ENCODE results near the gene ZNF668.

Gene ZNF668

DNA sequence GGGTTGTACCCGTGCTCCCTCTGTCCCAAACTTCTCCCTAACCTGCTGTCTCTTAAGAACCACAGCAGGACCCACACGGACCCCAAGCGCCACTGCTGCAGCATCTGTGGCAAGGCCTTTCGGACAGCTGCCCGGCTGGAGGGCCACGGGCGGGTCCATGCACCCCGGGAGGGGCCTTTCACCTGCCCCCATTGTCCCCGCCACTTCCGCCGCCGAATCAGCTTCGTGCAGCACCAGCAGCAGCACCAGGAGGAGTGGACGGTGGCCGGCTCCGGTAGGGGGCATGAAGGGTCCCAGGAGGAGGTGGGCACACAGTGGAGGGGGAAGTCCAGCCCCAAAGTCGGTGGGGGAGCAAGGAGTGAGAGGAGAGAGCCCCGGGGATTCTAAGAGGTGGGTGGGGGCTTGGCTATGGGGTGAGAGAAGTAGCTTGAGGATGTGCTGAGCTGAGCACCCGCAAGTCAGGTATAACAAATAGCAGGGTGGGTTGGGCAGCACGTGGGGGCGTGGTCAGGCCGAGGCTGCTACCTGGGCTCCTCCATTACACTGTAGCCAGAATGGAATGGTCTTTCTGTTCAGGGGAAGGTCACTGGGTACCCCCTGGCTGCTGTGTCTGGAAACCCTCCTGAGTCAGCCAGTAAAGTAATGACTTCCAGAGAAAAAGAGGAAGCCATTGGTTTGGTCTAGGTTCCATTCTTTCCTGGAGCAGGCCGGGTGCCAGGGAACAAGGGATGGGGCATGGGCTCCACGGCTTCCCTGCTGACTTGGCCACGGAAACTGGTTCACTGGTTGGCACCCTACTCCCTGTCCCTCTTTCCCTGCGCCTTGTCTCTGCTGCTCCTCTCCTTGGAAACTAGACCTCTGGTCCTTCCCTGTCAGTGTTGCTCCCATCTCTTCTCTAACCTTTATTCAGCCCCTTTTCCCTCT is 7.7 kb upstream of the ZNF668 start:
- DNase-seq (ENCODE audit: low spot score): no peak

- no peak for DNase-seq (ENCODE audit: low spot score)
Measured at GRCh38 chr16:31080756-31081419, 6.8 kb upstream of the ZNF668 start.

GRCh38 chr16:31080035-31080629 is 6.1 kb upstream of the ZNF668 start:
- DNase-seq (ENCODE audit: low spot score): no peak

DNA sequence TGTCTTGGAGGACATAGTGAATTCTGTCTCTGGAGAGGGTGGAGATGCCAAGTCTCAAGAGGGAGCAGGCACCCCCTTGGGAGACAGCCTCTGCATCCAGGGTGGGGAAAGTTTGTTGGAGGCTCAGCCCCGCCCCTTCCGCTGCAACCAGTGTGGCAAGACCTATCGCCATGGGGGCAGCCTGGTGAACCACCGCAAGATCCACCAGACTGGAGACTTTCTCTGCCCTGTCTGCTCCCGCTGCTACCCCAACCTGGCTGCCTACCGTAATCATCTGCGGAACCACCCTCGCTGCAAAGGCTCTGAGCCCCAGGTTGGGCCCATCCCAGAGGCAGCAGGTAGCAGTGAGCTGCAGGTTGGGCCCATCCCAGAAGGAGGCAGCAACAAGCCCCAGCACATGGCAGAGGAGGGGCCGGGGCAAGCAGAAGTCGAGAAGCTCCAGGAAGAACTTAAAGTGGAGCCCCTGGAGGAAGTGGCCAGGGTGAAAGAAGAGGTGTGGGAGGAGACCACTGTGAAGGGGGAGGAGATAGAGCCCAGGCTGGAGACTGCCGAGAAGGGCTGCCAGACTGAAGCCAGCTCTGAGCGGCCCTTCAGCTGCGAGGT is 5.4 kb upstream of the ZNF668 start:
- DNase-seq (ENCODE audit: low spot score): no peak

DNA sequence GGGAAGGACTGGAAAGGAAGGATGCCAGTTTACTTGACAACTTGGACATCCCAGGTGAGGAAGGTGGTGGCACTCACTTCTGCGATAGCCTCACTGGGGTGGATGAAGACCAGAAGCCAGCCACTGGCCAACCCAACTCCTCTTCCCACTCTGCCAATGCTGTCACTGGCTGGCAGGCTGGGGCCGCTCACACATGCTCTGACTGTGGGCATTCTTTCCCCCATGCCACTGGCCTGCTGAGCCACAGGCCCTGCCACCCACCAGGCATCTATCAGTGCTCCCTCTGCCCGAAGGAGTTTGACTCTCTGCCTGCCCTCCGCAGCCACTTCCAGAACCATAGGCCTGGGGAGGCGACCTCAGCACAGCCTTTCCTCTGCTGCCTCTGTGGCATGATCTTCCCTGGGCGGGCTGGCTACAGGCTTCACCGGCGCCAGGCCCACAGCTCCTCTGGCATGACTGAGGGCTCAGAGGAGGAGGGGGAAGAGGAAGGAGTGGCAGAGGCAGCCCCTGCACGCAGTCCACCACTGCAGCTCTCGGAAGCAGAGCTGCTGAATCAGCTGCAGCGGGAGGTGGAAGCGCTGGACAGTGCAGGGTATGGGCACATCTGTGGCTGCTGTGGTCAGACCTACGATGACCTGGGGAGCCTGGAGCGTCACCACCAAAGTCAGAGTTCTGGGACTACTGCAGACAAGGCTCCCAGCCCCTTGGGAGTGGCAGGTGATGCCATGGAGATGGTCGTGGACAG is 4.7 kb upstream of the ZNF668 start:
- no peak for DNase-seq (ENCODE audit: low spot score)

DNA sequence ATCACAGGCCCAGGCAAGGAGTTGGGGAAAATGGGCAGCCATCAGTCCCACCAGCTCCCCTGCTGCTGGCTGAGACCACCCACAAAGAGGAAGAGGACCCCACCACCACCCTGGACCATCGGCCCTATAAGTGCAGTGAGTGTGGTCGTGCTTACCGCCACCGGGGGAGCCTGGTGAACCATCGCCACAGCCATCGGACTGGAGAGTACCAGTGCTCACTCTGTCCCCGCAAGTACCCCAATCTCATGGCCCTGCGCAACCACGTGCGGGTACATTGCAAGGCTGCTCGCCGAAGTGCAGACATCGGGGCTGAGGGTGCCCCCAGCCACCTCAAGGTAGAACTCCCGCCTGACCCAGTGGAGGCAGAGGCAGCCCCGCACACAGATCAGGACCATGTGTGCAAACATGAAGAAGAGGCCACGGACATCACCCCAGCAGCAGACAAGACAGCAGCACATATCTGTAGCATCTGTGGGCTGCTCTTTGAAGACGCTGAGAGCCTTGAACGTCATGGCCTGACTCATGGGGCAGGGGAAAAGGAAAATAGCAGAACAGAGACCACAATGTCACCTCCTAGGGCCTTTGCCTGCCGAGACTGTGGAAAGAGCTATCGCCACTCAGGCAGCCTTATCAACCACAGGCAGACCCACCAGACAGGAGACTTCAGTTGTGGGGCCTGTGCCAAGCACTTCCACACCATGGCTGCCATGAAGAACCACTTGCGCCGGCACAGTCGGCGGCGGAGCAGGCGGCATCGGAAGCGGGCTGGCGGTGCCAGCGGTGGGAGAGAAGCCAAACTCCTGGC is 3.8 kb upstream of the ZNF668 start:
- DNase-seq (ENCODE audit: low spot score): no peak

DNA sequence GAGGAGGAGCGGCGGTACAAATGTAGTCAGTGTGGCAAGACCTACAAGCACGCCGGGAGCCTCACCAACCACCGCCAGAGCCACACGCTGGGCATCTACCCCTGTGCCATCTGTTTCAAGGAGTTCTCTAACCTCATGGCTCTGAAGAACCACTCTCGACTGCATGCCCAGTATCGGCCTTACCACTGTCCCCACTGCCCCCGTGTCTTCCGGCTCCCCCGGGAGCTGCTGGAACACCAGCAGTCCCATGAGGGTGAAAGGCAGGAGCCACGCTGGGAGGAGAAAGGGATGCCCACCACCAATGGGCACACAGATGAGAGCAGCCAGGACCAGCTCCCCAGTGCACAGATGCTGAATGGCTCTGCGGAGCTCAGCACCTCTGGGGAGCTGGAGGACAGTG is 3.0 kb upstream of the ZNF668 start:
- DNase-seq (ENCODE audit: low spot score): no peak

GRCh38 chr16:31076319-31076718 is 2.3 kb upstream of the ZNF668 start:
- DNase-seq (ENCODE audit: low spot score): no peak

GRCh38 chr16:31074814-31075183 is 759 bp upstream of the ZNF668 start:
- DNase-seq (ENCODE audit: low spot score): no peak

GRCh38 chr16:31073142-31073969 is 684 bp downstream of the ZNF668 start:
- peak; percentile 83 for DNase-seq (ENCODE audit: low spot score)

GRCh38 chr16:31072540-31073141 is 1.4 kb downstream of the ZNF668 start:
- DNase-seq (ENCODE audit: low spot score): peak; percentile 26

DNA sequence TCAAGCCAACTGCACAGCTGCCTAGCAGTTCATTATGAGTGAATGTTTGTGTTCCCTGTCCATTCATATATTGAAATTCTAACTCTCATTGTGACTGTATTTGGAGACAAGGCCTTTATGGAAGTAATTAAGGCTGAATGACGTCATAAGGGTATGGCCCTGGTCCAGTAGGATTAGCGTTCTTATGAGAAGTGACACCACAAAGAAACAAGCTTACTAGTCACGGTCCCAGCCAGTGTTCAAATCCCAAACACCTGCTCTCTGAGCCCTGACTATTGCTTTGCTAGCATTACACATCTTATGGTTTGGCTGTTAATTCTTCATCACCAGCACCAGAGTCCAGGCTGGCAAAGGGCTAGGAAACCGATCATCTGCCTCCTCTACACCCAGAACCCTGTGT is 2.2 kb downstream of the ZNF668 start:
- DNase-seq (ENCODE audit: low spot score): no peak

DNA sequence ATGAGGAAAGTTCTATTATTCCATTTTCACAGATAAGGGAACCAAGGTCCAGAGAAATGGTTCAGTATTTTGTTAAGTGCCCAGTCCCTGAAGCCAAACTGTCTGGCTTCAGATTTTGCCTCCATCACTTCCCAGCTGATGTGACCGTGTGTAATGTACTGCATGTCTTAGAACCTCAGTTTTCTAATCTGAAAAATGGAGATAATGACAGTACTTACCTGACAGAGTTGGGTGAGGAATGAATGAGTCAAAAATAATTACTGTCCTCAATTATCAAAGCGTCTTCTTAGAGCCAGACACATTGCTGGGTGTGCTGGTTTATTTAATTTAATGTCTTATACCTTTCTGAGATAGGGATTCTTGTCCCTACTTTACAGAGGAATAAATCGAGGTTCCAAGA is 6.7 kb downstream of the ZNF668 start:
- no peak for DNase-seq (ENCODE audit: low spot score)

DNA sequence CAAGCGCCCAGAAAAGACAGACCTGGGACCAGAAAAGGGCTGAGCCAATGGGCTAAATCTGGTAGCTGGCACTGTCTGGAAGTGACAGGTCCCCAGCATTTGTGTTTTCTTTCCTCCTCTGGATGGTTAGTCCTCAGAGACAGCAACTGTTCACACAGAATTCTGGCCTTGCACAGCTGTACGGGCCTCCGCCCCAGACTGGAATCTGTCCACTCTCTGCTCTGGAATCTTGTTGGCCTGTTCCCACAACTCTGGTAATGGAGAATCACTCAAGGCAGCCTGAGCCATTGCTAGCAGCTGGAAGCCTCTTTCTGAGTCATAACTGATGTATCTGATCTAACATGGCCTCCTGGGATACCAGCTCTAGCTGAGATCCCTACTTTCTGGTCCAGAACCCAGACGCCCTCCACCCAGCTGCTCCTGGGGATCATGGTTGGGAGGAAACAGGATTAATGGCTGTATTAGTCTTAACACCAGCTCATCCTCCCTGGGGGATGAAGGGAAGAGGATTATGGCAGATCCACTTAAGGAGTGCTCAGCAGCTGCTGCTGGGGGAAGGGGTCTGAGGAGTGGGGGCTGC is 9.1 kb downstream of the ZNF668 start:
- no peak for DNase-seq (ENCODE audit: low spot score)

DNA sequence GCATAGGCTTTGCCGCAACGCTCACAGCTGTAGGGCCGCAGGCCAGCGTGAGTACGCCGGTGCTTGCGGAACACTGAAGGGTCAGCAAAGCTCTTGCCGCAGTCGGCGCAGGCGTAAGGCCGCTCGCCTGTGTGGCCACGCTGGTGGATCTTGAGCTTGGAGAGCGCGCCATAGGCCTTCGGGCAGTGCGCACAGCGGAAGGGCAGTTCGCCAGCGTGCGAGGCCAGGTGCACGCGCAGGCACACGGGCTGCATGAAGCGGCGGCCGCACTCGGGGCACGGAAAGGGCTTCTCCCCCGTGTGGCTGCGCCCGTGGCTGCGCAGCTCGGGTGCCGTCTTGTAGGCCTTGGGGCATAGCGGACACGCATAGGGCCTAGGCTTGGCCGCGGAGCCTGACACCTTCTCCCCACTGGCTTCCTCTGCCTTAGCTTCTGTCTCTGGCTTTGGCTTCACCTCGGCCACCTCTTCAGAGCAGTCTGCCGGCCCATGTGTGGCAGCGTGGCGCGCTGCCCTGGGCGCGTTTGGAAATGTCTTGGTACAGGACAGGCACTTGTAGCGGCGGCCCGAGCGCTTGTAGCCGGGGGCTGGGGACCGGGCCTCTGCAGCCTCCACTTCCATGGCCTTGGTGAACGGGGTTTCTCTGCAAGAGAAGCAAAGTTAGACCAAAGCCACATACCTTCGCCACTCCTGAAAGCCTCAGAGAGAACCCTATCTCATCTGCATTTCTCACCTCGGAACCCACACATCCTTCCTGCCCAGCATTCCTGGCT is 10.0 kb downstream of the ZNF668 start:
- peak; percentile 16 for DNase-seq (ENCODE audit: low spot score)

- no peak for DNase-seq (ENCODE audit: low spot score)
Measured at GRCh38 chr16:31063495-31063842, 10.6 kb downstream of the ZNF668 start.

DNA sequence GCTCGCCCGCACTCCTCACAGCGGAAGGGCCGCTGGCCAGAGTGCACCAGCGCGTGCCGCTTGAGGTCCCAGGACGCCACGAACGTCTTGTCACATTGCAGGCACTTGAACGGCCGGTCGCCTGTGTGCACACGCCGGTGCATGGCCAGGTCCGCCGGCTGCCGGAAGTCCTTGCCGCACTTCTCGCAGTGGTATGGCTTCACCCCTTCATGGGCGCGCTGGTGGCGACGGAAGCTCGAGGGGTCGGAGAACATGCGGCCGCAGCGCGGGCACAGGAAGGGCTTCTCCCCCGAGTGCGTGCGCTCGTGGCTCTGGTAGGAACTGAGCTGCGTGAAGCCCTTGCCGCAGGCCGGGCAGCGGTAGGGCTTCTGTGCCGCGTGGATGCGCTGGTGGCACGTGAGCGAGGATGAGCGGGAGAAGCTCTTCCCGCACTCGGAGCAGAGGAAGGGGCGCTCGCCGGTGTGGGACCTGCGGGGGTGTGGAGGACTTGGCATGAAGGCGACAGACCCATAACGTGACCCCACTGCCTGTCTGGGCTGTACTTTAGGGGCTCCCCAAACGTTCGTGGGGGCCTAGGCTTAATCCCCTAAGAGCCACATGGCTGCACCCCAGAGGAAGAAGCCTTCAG is 12.1 kb downstream of the ZNF668 start:
- no peak for DNase-seq (ENCODE audit: low spot score)

- no peak for DNase-seq (ENCODE audit: low spot score)
Measured at GRCh38 chr16:31061126-31061812, 12.8 kb downstream of the ZNF668 start.
